HepG2 (cell line): ENCODE results near the gene EPHB4. TPM values are rescaled to one million over a fixed set of nuclear protein-coding genes. Genes with fewer than 3 reads are reported as not detected.

Experiments
- ATAC-seq: fragments of 200-7000 bp; cut with Tn5 transposase; 3 replicates; pipeline ENCODE4 v1.9.1; 2020; ENCODE audit warnings: mild to moderate bottlenecking, moderate library complexity
- BruUV-seq: library from RNA; stranded (reverse); fragments of 400-500 nt; replicated peaks from 2 replicates; lab custom pipeline; 2021; lab: Mats Ljungman, UMichigan
- CTCF ChIA-PET: fragments of 300-600 bp; formaldehyde crosslinking; extraction: SDS; loops from one replicate; lab custom pipeline; 2021; ENCODE audit warnings: low total read pairs, inconsistent platforms, low intra/inter-chr PET ratio; lab: Yijun Ruan, JAX
- POLR2A ChIA-PET: fragments of 350-600 bp; sonication (Branson Sonifier 250); formaldehyde crosslinking; loops from one replicate; lab custom pipeline; 2020; ENCODE audit warnings: antibody characterized with exemption, inconsistent platforms; lab: Yijun Ruan, JAX
- DNase-seq: peaks from one replicate; pipeline ENCODE4 v3.0.0-alpha.2; 2015; ENCODE audit warnings: low spot score
- FAIRE-seq: peaks from 3 replicates; lab custom pipeline; 2011; peaks lifted over from hg19 to GRCh38; lab: Jason Lieb, UNC
- H2AFZ ChIP-seq: one replicate; pipeline ENCODE4 v1.6.1; 2011; ENCODE audit warnings: low read length, inconsistent platforms
- H3K27ac ChIP-seq: fragments of 300-600 bp; 3 replicates; pipeline ENCODE4 v1.8.0; 2011; ENCODE audit warnings: mixed run types, mild to moderate bottlenecking, mixed read lengths, low read length, inconsistent platforms; ENCODE audit not compliant: insufficient read depth; ENCODE audit errors: extremely low read length
- H3K27me3 ChIP-seq, 2 experiments: fragments of 200-600 bp in 1 of 2; 2 replicates in 1 of 2; 3 replicates in 1 of 2; pipeline versions ENCODE4 v1.6.0 to v1.8.0; 2011; ENCODE audit warnings: low read length in 2 of 2, mild to moderate bottlenecking in 2 of 2, moderate library complexity in 2 of 2, inconsistent platforms in 1 of 2; ENCODE audit not compliant: insufficient read depth in 2 of 2, control insufficient read depth in 1 of 2
- H3K36me3 ChIP-seq, 2 experiments: fragments of 200-600 bp in 1 of 2; replicated peaks in 1 of 2; 2 replicates in 1 of 2; 3 replicates in 1 of 2; pipeline versions ENCODE4 v1.5.1 to v1.8.0; 2011; ENCODE audit warnings: low read length in 2 of 2, inconsistent platforms in 1 of 2; ENCODE audit not compliant: insufficient read depth in 2 of 2, control insufficient read depth in 1 of 2
- H3K4me1 ChIP-seq: 2 replicates; pipeline ENCODE4 v1.5.1; 2012; ENCODE audit warnings: low read length, inconsistent platforms; ENCODE audit not compliant: insufficient read depth
- H3K4me2 ChIP-seq: 2 replicates; pipeline ENCODE4 v1.6.0; 2011; ENCODE audit warnings: low read depth, low read length, inconsistent platforms
- H3K4me3 ChIP-seq, 3 experiments: fragments of 200-600 bp in 1 of 3; sonication (generic), shearing (Covaris generic) in 1 of 3; replicated peaks in 1 of 3; 2 replicates each; pipeline ENCODE4 v1.5.1; 2011 to 2016; ENCODE audit warnings: low read length in 3 of 3, inconsistent platforms in 2 of 3, low read depth in 2 of 3, mild to moderate bottlenecking in 2 of 3, control low read depth in 1 of 3, mixed read lengths in 1 of 3; ENCODE audit not compliant: insufficient read depth in 1 of 3
- H3K79me2 ChIP-seq: one replicate; pipeline ENCODE4 v1.6.1; 2011; ENCODE audit warnings: low read length, inconsistent platforms; ENCODE audit not compliant: insufficient read depth
- H3K9ac ChIP-seq: 2 replicates; pipeline ENCODE4 v1.6.0; 2011; ENCODE audit warnings: mild to moderate bottlenecking, low read depth, low read length, inconsistent platforms; ENCODE audit not compliant: insufficient read depth
- H3K9me3 ChIP-seq: 2 replicates; pipeline ENCODE4 v1.5.1; 2012; ENCODE audit warnings: mild to moderate bottlenecking, low read length
- H4K20me1 ChIP-seq: 2 replicates; pipeline ENCODE4 v1.6.0; 2011; ENCODE audit warnings: inconsistent platforms, mild to moderate bottlenecking, low read length, moderate library complexity; ENCODE audit not compliant: insufficient read depth
- KDM6A ChIP-seq: IDR thresholded peaks from 2 replicates; pipeline ENCODE4 v1.6.1; 2016; ENCODE audit warnings: low read depth
- ZBTB10 ChIP-seq: sonication (generic); formaldehyde crosslinking; IDR thresholded peaks from 2 replicates; pipeline ENCODE4 v1.4.0; 2020; ENCODE audit warnings: missing genetic modification reagents, borderline replicate concordance
- WGBS: methylation state at CpG from one replicate; pipeline ENCODE4 v1.1.6; 2017; ENCODE audit warnings: low lambda C conversion rate; 5-methylcytosine and 5-hydroxymethylcytosine counted together
- in situ Hi-C: cut with HindIII; loops from 2 replicates; pipeline ENCODE4 v1.10.0; 2017; ENCODE audit warnings: low pct_unique_long_range_greater_than_20kb; ENCODE audit not compliant: extremely low pct_ligation_motif_present
- intact Hi-C: fragments of 100-400 bp; cut with micrococcal nuclease; formaldehyde crosslinking; loops from one replicate; pipeline ENCODE4 v1.10.0; 2022; ENCODE audit not compliant: unreplicated experiment
- polyA plus RNA-seq, 8 experiments: library from polyadenylated mRNA; depleted of rRNA in 3 of 8; stranded (reverse) in 7 of 8; unstranded in 1 of 8; fragments of >200 nt; fragmentation: Illumina TruSeq in 4 of 8; extraction: Trizol in 4 of 8; gene quantifications; 2 replicates each; pipeline versions ENCODE4 v1.2.1 to v1.2.3, GENCODE V29; 2011 to 2016; ENCODE audit warnings: low read depth in 4 of 8, missing spikeins in 1 of 8, mixed read lengths in 1 of 8; ENCODE audit not compliant: insufficient read depth in 1 of 8
- total RNA-seq, 5 experiments: library from RNA; depleted of rRNA; stranded (reverse); fragments of >200 nt; fragmentation: Illumina TruSeq; extraction: Trizol; gene quantifications; 2 replicates each; pipeline ENCODE4 v1.2.3, GENCODE V29; 2016; ENCODE audit warnings: low read depth in 1 of 5

Gene EPHB4
- total and polyA plus RNA-seq, 2 of the 13 experiments (the other 11 are each of a cell fraction or from before 2014, with no cell fraction given): 61.4 to 69.6 TPM

GRCh38 chr7:100854146-100854895 is 27.0 kb upstream of the EPHB4 start:
- Histone ChIP-seq H3K9ac (no peak overlapping the region), H3K27ac (no peak overlapping the region), H3K79me2 (no peaks in the 10 kb centered on the region), H3K4me1 (peaks cover 23% of the 10 kb centered on the region), H3K9me3 (no peaks in the 10 kb centered on the region), H2AFZ (no peak overlapping the region), H3K36me3 (no peaks in the 10 kb centered on the region), H4K20me1 (no peaks in the 10 kb centered on the region), H3K27me3 (no peaks in the 10 kb centered on the region; a peak in 1 of 5 replicates), H3K4me3 (no peak overlapping the region), H3K4me2 (no peak overlapping the region)
- in situ Hi-C loops: loop anchor here (10.0 kb wide), 2 partner anchors 60 to 150 kb away; partner anchors contain the start of gene POP7
- ChIA-PET CTCF (no interaction called here), POLR2A (interaction anchor here (0.8 to 4.8 kb wide), 2 partner anchors 21 to 54 kb away, joined by 4 to 66 read pairs; partner anchors contain the start of gene SRRT)
- ATAC-seq (no peak), DNase-seq (no peak), FAIRE-seq (no peak)
- WGBS: 96% methylated on average over 9 of the region's 14 CpGs
- no TSS peak for BruUV-seq
- intact Hi-C loops: no loop called here
- TF ChIP-seq ZBTB10 (CRISPR knock-in tag): no peak
- no peak for TF ChIP-seq KDM6A (CRISPR knock-in tag)
